Astrocyte of the spinal cord (primary cell): ENCODE data around the gene JUND.

ENCODE experiments used
- DNase-seq: peaks from one replicate; pipeline ENCODE4 v3.0.0; 2011; ENCODE audit warnings: low read depth, low spot score
- H3K4me3 ChIP-seq: 2 replicates; pipeline ENCODE4 v1.5.1; 2011; ENCODE audit warnings: low read depth, mild to moderate bottlenecking, low read length, moderate library complexity
- CTCF ChIP-seq: IDR thresholded peaks from 2 replicates; pipeline ENCODE4 v1.5.1; 2012; ENCODE audit warnings: low read depth, mild to moderate bottlenecking, low read length, inconsistent platforms
- in situ Hi-C: cut with HindIII; loops from 2 replicates; pipeline ENCODE4 v1.10.0; 2017; ENCODE audit warnings: low sequenced_read_pairs

JUND gene

GRCh38 chr19:18245297-18245696, 36.1 kb downstream of the JUND start:
- TF ChIP-seq CTCF = no peak
- in situ Hi-C loops = no loop called here
- no peak for DNase-seq
- no peak overlapping the region for H3K4me3 ChIP-seq

GRCh38 chr19:18239303-18239702, 42.1 kb downstream of the JUND start:
- no peak for TF ChIP-seq CTCF
- DNase-seq = no peak
- H3K4me3 ChIP-seq = no peak overlapping the region
- in situ Hi-C loops = no loop called here

- DNase-seq = no peak
- in situ Hi-C loops = no loop called here
- no peak for TF ChIP-seq CTCF
- no peak overlapping the region for H3K4me3 ChIP-seq
Observed at GRCh38 chr19:18234194-18234593, 47.2 kb downstream of the JUND start.

- no peak for DNase-seq
- in situ Hi-C loops = no loop called here
- H3K4me3 ChIP-seq = no peak overlapping the region
- TF ChIP-seq CTCF = no peak
Observed at GRCh38 chr19:18233224-18233825, 48.1 kb downstream of the JUND start.

GRCh38 chr19:18232540-18233223, 48.7 kb downstream of the JUND start:
- no peak for DNase-seq
- no peak for TF ChIP-seq CTCF
- in situ Hi-C loops = no loop called here
- H3K4me3 ChIP-seq = no peak overlapping the region

GRCh38 chr19:18231775-18232174, 49.6 kb downstream of the JUND start:
- no peak for TF ChIP-seq CTCF
- H3K4me3 ChIP-seq = no peak overlapping the region
- in situ Hi-C loops = no loop called here
- no peak for DNase-seq
